ENCODE measurements around the gene TAS2R14.

DNA sequence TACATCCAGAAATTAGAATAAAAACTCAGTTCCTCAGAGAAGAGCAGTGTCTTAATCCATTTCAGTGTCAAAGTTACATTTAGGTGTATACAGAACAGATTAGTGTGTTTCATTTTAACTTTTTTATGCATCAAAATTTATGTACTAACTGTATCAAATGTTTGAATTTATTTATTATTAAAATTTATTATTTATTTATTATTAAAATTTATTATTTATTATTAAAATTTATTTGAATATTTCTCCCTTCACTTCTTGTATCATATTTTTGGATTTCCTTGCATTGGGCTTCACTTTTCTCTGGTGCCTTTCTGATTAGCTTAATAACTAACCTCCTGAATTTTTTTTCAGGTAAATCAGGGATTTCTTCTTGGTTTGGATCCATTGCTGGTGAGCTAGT, 2.3 kb upstream of the TAS2R14 start:
- TF ChIP-seq, protein P1, sequence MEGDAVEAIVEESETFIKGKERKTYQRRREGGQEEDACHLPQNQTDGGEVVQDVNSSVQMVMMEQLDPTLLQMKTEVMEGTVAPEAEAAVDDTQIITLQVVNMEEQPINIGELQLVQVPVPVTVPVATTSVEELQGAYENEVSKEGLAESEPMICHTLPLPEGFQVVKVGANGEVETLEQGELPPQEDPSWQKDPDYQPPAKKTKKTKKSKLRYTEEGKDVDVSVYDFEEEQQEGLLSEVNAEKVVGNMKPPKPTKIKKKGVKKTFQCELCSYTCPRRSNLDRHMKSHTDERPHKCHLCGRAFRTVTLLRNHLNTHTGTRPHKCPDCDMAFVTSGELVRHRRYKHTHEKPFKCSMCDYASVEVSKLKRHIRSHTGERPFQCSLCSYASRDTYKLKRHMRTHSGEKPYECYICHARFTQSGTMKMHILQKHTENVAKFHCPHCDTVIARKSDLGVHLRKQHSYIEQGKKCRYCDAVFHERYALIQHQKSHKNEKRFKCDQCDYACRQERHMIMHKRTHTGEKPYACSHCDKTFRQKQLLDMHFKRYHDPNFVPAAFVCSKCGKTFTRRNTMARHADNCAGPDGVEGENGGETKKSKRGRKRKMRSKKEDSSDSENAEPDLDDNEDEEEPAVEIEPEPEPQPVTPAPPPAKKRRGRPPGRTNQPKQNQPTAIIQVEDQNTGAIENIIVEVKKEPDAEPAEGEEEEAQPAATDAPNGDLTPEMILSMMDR (conservative IDR thresholded peaks at IDR 0.05; ENCODE audit: low read depth, low read length) = no peak
- no peak for TF ChIP-seq EZH2 (IDR thresholded peaks at IDR 0.05; ENCODE audit: borderline replicate concordance, low read depth, low read length, poor library complexity, severe bottlenecking)
